ENCODE data around the gene RAB12. TPM values are rescaled to one million over a fixed set of nuclear protein-coding genes. Genes with fewer than 3 reads are reported as not detected.
A peak's percentile ranks its signal among the peaks of the same experiment; 100 is the strongest.

The RAB12 gene
- total RNA-seq, 1 experiment from 2014 or later: 51.3 TPM

GRCh38 chr18:8685914-8686216 lies 76.6 kb downstream of the RAB12 start:
- peak overlapping the region in 1 of 3 experiments; percentile 15; a peak in 1 of 7 replicates for H3K27ac Mint-ChIP-seq
- WGBS (ENCODE audit: extremely low coverage, insufficient read length, low lambda C conversion rate): no CpG with 5 or more reads among the region's 8 CpGs
- Histone ChIP-seq H3K9me3 (ENCODE audit: control insufficient read depth, low read depth, low read length) (no peaks in the 10 kb centered on the region), H4K91ac (ENCODE audit: insufficient read length, low read depth, low read length) (no peak overlapping the region), H3K23ac (ENCODE audit: insufficient read length, low read depth, low read length) (no peak overlapping the region), H3T11ph (ENCODE audit: low read length) (no peak overlapping the region), H3K23me2 (ENCODE audit: insufficient read length, low read depth, low read length, poor library complexity, severe bottlenecking) (no peaks in the 10 kb centered on the region), H2BK20ac (ENCODE audit: low read depth, low read length, poor library complexity, severe bottlenecking) (no peak overlapping the region), H4K20me1 (ENCODE audit: control insufficient read depth, insufficient read depth, insufficient read length) (no peaks in the 10 kb centered on the region), H2BK120ac (ENCODE audit: low read depth, low read length, poor library complexity, severe bottlenecking) (no peak overlapping the region), H2BK5ac (ENCODE audit: insufficient read length, low read length) (no peak overlapping the region), H3K18ac (ENCODE audit: insufficient read length, low read depth, low read length) (no peak overlapping the region), H3K27ac (ENCODE audit: insufficient read length, low read depth, low read length) (no peak overlapping the region), H3K4me2 (ENCODE audit: insufficient read depth, insufficient read length, low read length) (no peak overlapping the region), H3K79me1 (ENCODE audit: insufficient read depth, low read depth, low read length, poor library complexity, severe bottlenecking) (no peaks in the 10 kb centered on the region), H3K27me3 (ENCODE audit: insufficient read depth, low read length) (no peaks in the 10 kb centered on the region), H3K4me1 (ENCODE audit: insufficient read depth, low read length) (peaks cover 10% of the 10 kb centered on the region; the same call in 1 of the 2 replicates), H2BK12ac (ENCODE audit: insufficient read length, low read depth, low read length) (no peak overlapping the region), H2AK5ac (ENCODE audit: insufficient read length, low read length) (no peak overlapping the region), H3K4ac (ENCODE audit: low read depth, low read length) (no peak overlapping the region), H3K9ac (ENCODE audit: extremely low read depth, insufficient read length, low read length) (no peak overlapping the region), H3K79me2 (ENCODE audit: insufficient read depth, low read length) (no peaks in the 10 kb centered on the region), H2BK15ac (ENCODE audit: low read depth, low read length) (no peak overlapping the region), H4K5ac (ENCODE audit: insufficient read length, low read depth, low read length) (no peak overlapping the region), H2AFZ (ENCODE audit: low read length) (no peak overlapping the region), H3K14ac (ENCODE audit: insufficient read depth, low read length) (no peak overlapping the region), H3K56ac (ENCODE audit: insufficient read length, low read depth, low read length) (no peak overlapping the region), H4K8ac (replicated peaks; ENCODE audit: insufficient read length, low read depth, low read length) (no peak overlapping the region)
- H3K4me3 Mint-ChIP-seq: no peak overlapping the region
- no peaks in the 10 kb centered on the region for H3K9me3 Mint-ChIP-seq
- no peak for DNase-seq
- TF ChIP-seq CTCF (conservative IDR thresholded peaks at IDR 0.05): no peak
- H3K36me3 Mint-ChIP-seq (ENCODE audit: insufficient read depth in 1 of 3, low read depth in 3 of 3): no peaks in the 10 kb centered on the region
- peaks cover 41 to 44% of the 10 kb centered on the region in 2 experiments for H3K4me1 Mint-ChIP-seq
- no peaks in the 10 kb centered on the region; the same call in 1 of the 2 replicates for H3K27me3 Mint-ChIP-seq (ENCODE audit: low read depth)
